Measurements from ENCODE around the gene FAM3D. TPM values are rescaled to one million over a fixed set of nuclear protein-coding genes. Genes with fewer than 3 reads are reported as not detected.

FAM3D gene
- total and polyA plus RNA-seq, 12 donors: 0.07 to 0.37 TPM; not detected in 10

DNA sequence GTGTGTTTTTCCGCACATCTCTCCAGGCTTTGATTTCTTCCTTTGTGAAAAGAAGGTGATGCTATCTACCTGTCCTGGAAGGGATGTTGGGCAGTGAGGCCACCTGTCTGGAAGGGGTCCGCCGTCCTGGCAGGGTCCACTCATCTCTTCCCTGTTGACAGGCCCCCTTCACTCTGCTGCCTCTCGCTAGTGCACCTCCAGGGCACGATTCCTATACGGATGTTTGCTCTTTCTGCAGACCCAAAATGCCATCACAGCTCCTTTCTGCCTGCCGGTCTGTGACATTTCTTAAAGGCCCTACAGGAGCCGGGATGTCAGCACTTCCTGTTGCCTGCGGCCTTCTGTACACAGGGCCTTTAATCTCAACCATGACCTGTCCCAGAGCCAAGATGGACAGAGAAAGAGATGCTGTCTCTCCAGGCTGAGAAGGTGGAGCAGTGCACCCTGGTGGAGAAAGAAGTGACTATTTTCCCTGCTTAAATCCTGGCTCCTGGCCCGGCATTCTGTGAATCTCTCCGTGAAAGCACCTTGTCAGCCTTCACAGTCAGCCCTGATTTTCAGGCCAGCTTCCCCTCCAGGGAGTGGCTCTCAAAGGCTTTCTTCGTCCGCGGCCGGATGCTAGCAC is 7.4 kb downstream of the FAM3D start:
- Histone ChIP-seq H3K4me3 (no peak overlapping the region), H3K27me3 (peaks cover 0 to 10% (median 0%) of the 10 kb centered on the region in 7 donors), H3K9me3 (no peaks in the 10 kb centered on the region), H3K4me1 (no peaks in the 10 kb centered on the region), H3K36me3 (no peaks in the 10 kb centered on the region), H3K27ac (no peak overlapping the region)
- ATAC-seq: peak in 6 of 8 donors; percentile 27 to 55 (median 45)
- WGBS, 2 donors: 50 to 55% methylated on average over 15 of the region's 15 CpGs
- DNase-seq: peak in 1 of 2 donors; percentile 20
- intact Hi-C loops (cut with DNase I): no loop called here
- TF ChIP-seq, protein P1, sequence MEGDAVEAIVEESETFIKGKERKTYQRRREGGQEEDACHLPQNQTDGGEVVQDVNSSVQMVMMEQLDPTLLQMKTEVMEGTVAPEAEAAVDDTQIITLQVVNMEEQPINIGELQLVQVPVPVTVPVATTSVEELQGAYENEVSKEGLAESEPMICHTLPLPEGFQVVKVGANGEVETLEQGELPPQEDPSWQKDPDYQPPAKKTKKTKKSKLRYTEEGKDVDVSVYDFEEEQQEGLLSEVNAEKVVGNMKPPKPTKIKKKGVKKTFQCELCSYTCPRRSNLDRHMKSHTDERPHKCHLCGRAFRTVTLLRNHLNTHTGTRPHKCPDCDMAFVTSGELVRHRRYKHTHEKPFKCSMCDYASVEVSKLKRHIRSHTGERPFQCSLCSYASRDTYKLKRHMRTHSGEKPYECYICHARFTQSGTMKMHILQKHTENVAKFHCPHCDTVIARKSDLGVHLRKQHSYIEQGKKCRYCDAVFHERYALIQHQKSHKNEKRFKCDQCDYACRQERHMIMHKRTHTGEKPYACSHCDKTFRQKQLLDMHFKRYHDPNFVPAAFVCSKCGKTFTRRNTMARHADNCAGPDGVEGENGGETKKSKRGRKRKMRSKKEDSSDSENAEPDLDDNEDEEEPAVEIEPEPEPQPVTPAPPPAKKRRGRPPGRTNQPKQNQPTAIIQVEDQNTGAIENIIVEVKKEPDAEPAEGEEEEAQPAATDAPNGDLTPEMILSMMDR (IDR thresholded peaks at IDR 0.05): peak in 6 of 9 donors; percentile 26 to 44 (median 35)

DNA sequence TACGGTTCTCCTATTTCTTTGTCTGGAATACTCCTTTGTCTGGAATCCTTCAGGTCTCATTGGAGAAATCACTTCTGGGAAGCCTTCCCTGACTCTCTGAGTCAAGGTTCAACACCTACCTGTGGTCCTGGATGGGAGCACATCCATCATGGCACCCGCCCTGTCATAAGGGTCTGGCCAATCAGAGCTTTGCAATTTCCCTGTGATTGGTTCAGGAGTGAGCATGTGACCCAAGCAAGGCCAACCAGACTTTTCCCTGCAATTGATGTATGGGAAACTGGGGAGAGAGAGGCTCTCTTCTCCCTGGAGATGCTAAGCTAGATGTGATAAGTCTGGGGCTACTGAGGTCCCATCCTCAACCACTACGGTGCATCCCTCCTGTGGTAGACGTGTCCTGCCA is 8.1 kb downstream of the FAM3D start:
- 95 to 96% methylated on average over 4 of the region's 4 CpGs for WGBS, 2 donors
- peaks cover 0 to 10% (median 0%) of the 10 kb centered on the region in 7 donors for H3K27me3 ChIP-seq
- H3K4me3 ChIP-seq: no peak overlapping the region
- no peaks in the 10 kb centered on the region for H3K4me1 ChIP-seq
- H3K9me3 ChIP-seq: no peaks in the 10 kb centered on the region
- intact Hi-C loops (cut with DNase I): no loop called here
- ATAC-seq: no peak
- H3K36me3 ChIP-seq: no peaks in the 10 kb centered on the region
- no peak for DNase-seq
- TF ChIP-seq, protein P1 (IDR thresholded peaks at IDR 0.05): no peak
- H3K27ac ChIP-seq: no peak overlapping the region

DNA sequence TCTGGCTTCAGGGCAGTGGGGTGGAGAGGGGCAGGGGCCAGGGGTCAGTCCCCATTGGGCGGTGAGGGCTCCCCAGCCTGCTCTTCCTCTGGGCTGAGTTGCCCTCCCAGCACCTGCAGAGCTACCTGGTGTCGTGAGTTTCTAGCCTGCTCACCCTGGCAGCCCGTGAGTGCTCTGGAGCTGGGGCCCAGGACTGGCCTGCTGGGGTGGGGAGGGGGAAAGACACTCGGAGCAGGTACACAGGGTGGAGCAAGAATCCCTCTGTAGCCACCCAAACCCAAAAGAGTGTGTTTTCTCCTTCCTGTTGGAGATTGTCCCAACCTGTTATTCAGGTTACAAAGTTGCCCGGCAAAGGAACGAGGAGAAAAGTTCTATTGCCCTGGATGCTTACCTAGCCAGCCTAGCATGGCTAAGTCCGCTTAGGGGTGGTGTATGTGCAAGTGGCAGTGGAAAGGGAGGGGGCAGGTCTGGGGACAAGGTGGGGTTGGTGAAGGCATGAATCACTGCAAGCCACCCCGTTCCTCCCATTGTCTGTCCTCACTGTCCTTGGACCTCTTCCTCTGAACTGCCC is 8.9 kb downstream of the FAM3D start:
- ATAC-seq: no peak
- no peaks in the 10 kb centered on the region for H3K36me3 ChIP-seq

DNA sequence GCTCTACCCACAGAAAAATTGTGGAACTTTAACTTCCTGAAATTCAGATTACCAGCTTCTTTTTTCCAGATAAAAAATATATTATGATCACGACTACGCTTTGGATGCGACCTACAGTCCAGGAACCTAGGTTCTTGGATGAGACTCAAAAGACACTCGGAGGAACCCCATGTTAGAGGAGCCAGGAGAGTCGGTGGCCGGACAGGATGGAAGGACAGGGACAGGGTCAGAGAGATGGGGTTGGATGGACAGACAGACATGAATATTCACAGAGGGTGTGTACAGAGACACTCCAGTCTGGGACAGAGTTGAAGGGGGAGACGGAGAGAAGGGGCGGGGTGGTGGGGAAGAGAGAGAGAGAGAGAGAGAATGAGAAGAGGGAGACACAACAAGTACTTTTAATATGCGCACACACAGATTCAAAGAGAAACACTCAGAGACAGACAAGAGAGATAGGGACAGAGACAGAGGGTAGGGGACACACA is 9.5 kb downstream of the FAM3D start:
- WGBS, 2 donors: 82% methylated on average over 9 of the region's 9 CpGs
- no peak for DNase-seq
- Histone ChIP-seq H3K9me3 (no peaks in the 10 kb centered on the region), H3K4me3 (no peak overlapping the region), H3K27me3 (peaks cover 0 to 10% (median 0%) of the 10 kb centered on the region in 7 donors), H3K4me1 (no peaks in the 10 kb centered on the region), H3K36me3 (no peaks in the 10 kb centered on the region), H3K27ac (no peak overlapping the region)
- ATAC-seq: no peak
- TF ChIP-seq, protein P1 (IDR thresholded peaks at IDR 0.05): no peak
- intact Hi-C loops (cut with DNase I): no loop called here

More for the DNA sequence above, 8.9 kb downstream of the FAM3D start:
- no peaks in the 10 kb centered on the region for H3K9me3 ChIP-seq
- intact Hi-C loops (cut with DNase I): no loop called here
- DNase-seq: no peak
- no peaks in the 10 kb centered on the region for H3K4me1 ChIP-seq
- H3K4me3 ChIP-seq: no peak overlapping the region
- TF ChIP-seq, protein P1 (IDR thresholded peaks at IDR 0.05): no peak
- WGBS, 2 donors: 83 to 86% methylated on average over 8 of the region's 8 CpGs
- H3K27me3 ChIP-seq: peaks cover 0 to 10% (median 0%) of the 10 kb centered on the region in 7 donors
- no peak overlapping the region for H3K27ac ChIP-seq

Measured in heart right ventricle (tissue), 16 donors.